RWPE2 (cell line): ENCODE data around the gene GPR17.

Experiments
- ATAC-seq: fragments of 200-7000 bp; cut with Tn5 transposase; 3 replicates; pipeline ENCODE4 v1.9.1; 2021; ENCODE audit warnings: low read depth
- DNase-seq: peaks from one replicate; pipeline ENCODE4 v3.0.0-alpha.2; 2020; ENCODE audit warnings: low spot score
- H3K27ac ChIP-seq: fragments of 450-650 bp; 2 replicates; pipeline ENCODE4 v1.5.1; 2017; ENCODE audit warnings: mild to moderate bottlenecking; ENCODE audit not compliant: poor library complexity, severe bottlenecking
- H3K27me3 ChIP-seq: fragments of 250-450 bp; sonication (Bioruptor Pico); 2 replicates; pipeline ENCODE4 v1.5.1; 2021; ENCODE audit warnings: mild to moderate bottlenecking, moderate library complexity; ENCODE audit not compliant: insufficient read depth, poor library complexity, severe bottlenecking
- H3K36me3 ChIP-seq: fragments of 250-450 bp; sonication (Bioruptor Pico); 2 replicates; pipeline ENCODE4 v1.5.1; 2020; ENCODE audit warnings: low read depth, mild to moderate bottlenecking, moderate library complexity
- H3K4me1 ChIP-seq: fragments of 250-450 bp; sonication (Bioruptor Pico); 2 replicates; pipeline ENCODE4 v1.5.1; 2021; ENCODE audit warnings: mild to moderate bottlenecking, moderate library complexity; ENCODE audit not compliant: insufficient read depth, poor library complexity, severe bottlenecking
- H3K4me3 ChIP-seq: fragments of 250-450 bp; sonication (Bioruptor Pico); 2 replicates; pipeline ENCODE4 v1.5.1; 2021; ENCODE audit warnings: mild to moderate bottlenecking, moderate library complexity; ENCODE audit not compliant: severe bottlenecking
- H3K9me3 ChIP-seq: fragments of 250-450 bp; sonication (Bioruptor Pico); 2 replicates; pipeline ENCODE4 v1.5.1; 2021; ENCODE audit warnings: mild to moderate bottlenecking, moderate library complexity; ENCODE audit not compliant: severe bottlenecking
- CTCF ChIP-seq: fragments of 450-650 bp; IDR thresholded peaks from one replicate; pipeline ENCODE4 v1.5.1; 2017; ENCODE audit warnings: mild to moderate bottlenecking, moderate library complexity; ENCODE audit not compliant: poor library complexity, severe bottlenecking

GPR17 gene

GRCh38 chr2:127675331-127676261 lies 29.6 kb downstream of the GPR17 start, which contains the start of gene LIMS2:
LIMS2 (minus strand) TSS chr2:127675530; CDS start chr2:127675024, 506 bp downstream.
- DNase-seq (no peak), ATAC-seq (peak; percentile 70)
- H3K4me3 ChIP-seq, result peak within 1 kb of the TSS; percentile 40
- H3K4me1 ChIP-seq, result no peaks in the 10 kb centered on the region
- H3K27me3 ChIP-seq, result peaks cover 20% of the 10 kb centered on the region
- TF ChIP-seq CTCF, result peak; percentile 29
- no peaks in the 10 kb centered on the region for H3K9me3 ChIP-seq
- no peaks in the 10 kb centered on the region for H3K36me3 ChIP-seq
- no peak within 1 kb of the TSS for H3K27ac ChIP-seq

DNA sequence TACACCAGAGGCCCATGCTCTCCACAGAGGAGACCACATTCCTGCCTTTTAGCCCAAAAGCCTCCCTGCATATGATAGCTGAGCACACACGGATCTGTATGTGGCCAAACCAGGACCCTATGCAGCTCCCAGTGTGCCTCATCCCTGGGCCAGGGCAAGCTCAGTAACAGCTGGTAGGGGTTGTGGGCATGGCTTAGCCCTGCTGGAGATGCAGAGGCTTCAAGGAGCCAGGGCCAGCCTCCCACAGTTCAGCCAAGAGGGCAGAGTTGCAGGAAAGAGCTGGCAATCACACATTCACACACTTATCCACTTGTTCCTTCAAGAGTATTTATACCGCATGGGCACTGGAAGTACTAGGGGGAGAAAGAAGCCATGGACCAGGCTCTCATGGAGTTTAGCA lies 31.0 kb downstream of the GPR17 start:
- H3K27ac ChIP-seq, result no peak overlapping the region
- ATAC-seq (no peak), DNase-seq (no peak)
- no peaks in the 10 kb centered on the region for H3K36me3 ChIP-seq
- H3K4me3 ChIP-seq, result no peak overlapping the region
- H3K4me1 ChIP-seq, result no peaks in the 10 kb centered on the region
- H3K9me3 ChIP-seq, result no peaks in the 10 kb centered on the region
- H3K27me3 ChIP-seq, result peaks cover 20% of the 10 kb centered on the region
- no peak for TF ChIP-seq CTCF

DNA sequence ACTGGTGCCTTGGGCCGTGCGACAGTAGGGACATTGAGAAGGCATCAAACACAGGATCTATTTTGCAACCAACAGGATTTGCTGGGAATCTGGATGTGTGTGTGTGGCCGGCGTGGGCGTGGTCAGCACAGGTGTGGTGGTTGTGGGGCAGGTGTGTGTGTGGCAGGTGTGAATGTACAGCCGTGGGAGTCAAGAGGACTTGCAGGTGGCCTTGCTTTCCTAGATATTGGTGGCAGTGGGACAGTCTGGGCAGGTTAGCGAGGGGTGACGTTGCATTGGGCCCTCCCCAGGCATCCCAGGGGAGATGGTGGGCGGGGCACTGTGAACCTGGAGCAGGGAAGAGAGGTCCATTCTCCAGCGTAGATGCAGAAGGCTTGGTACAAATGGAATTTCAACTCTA lies 32.6 kb downstream of the GPR17 start:
- H3K36me3 ChIP-seq, result no peaks in the 10 kb centered on the region
- no peak for TF ChIP-seq CTCF
- peaks cover 20% of the 10 kb centered on the region for H3K27me3 ChIP-seq
- DNase-seq (no peak), ATAC-seq (no peak)
- H3K27ac ChIP-seq, result no peak overlapping the region
- H3K4me1 ChIP-seq, result no peaks in the 10 kb centered on the region
- H3K9me3 ChIP-seq, result no peaks in the 10 kb centered on the region
- no peak overlapping the region for H3K4me3 ChIP-seq

DNA sequence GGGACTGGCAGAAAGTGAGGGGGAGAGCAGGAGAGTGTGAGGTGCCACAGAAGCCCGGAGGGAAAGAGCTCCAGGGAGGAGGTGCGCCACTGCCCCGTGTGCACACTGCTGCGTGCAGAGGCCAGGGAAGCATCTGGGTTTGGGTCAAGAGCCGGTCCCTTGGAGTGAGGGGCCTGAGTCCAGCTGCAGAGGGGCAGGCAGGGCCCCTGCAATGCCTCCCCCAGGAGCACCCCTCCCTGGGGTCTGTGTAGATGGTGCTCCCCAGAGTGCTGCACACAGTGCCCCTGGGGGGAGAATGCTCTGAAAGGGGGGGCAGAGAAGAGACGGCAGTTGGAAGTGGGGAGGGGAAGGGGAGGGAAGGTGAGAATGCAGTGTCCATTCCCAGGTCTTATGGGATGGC lies 33.0 kb downstream of the GPR17 start:
- H3K27ac ChIP-seq, result no peak overlapping the region
- no peak for TF ChIP-seq CTCF
- no peaks in the 10 kb centered on the region for H3K4me1 ChIP-seq
- H3K4me3 ChIP-seq, result no peak overlapping the region
- peaks cover 20% of the 10 kb centered on the region for H3K27me3 ChIP-seq
- H3K36me3 ChIP-seq, result no peaks in the 10 kb centered on the region
- DNase-seq, result no peak
- no peak for ATAC-seq
- no peaks in the 10 kb centered on the region for H3K9me3 ChIP-seq
